Naive thymus-derived CD4-positive, alpha-beta T cell (primary cell): ENCODE measurements around the gene ATP8B4. TPM values are rescaled to one million over a fixed set of nuclear protein-coding genes. Genes with fewer than 3 reads are reported as not detected.

Experiments used
- ATAC-seq: fragments of 150-1000 bp; cut with Tn5 transposase; 2 replicates; pipeline ENCODE4 v1.10.0; 2021; ENCODE audit warnings: mild to moderate bottlenecking, moderate library complexity
- CTCF ChIA-PET: fragments of 350-600 bp; sonication (Branson Sonifier 250); formaldehyde crosslinking; loops from one replicate; lab custom pipeline; 2021; ENCODE audit warnings: antibody characterized with exemption; lab: Charles Lee
- POLR2A ChIA-PET: fragments of 350-600 bp; sonication (Branson Sonifier 250); formaldehyde crosslinking; loops from one replicate; lab custom pipeline; 2021; ENCODE audit warnings: antibody characterized with exemption, inconsistent platforms; lab: Charles Lee
- DNase-seq, 9 donors: peaks; one replicate each; pipeline versions ENCODE4 v3.0.0 to v3.0.0-alpha.2; 2020 to 2022; ENCODE audit warnings: mixed read lengths in 1 of 9
- H3K27ac ChIP-seq: one replicate; pipeline ENCODE4 v1.7.0; 2013; ENCODE audit warnings: mild to moderate bottlenecking, low read depth, low read length, moderate library complexity
- H3K27me3 ChIP-seq, 2 donors: one replicate each; pipeline ENCODE4 v1.7.0; 2013; ENCODE audit warnings: low read length in 2 of 2, mild to moderate bottlenecking in 2 of 2, moderate library complexity in 2 of 2; ENCODE audit not compliant: control insufficient read depth in 2 of 2, insufficient read depth in 2 of 2
- H3K36me3 ChIP-seq, 3 experiments: 1 replicate in 2 of 3; 2 replicates in 1 of 3; pipeline ENCODE4 v1.7.0; 2013; ENCODE audit warnings: low read length in 3 of 3, mild to moderate bottlenecking in 3 of 3, moderate library complexity in 1 of 3; ENCODE audit not compliant: insufficient read depth in 3 of 3, control insufficient read depth in 2 of 3
- H3K4me1 ChIP-seq, 2 donors: one replicate each; pipeline ENCODE4 v1.7.0; 2013; ENCODE audit warnings: low read length in 2 of 2, mild to moderate bottlenecking in 2 of 2, moderate library complexity in 1 of 2; ENCODE audit not compliant: control insufficient read depth in 2 of 2, insufficient read depth in 2 of 2
- H3K4me3 ChIP-seq: 2 replicates; pipeline ENCODE4 v1.7.0; 2013; ENCODE audit warnings: mild to moderate bottlenecking, low read length
- H3K9me3 ChIP-seq, 3 experiments: 1 replicate in 2 of 3; 2 replicates in 1 of 3; pipeline ENCODE4 v1.7.0; 2013; ENCODE audit warnings: low read length in 3 of 3; ENCODE audit not compliant: control insufficient read depth in 2 of 3
- H3K27ac Mint-ChIP-seq, 9 donors: one replicate each; pipeline ENCODE4 v1.8.0; 2020 to 2022; ENCODE audit warnings: mixed read lengths in 9 of 9, mild to moderate bottlenecking in 8 of 9, moderate library complexity in 5 of 9, inconsistent platforms in 2 of 9
- H3K27me3 Mint-ChIP-seq, 5 donors: one replicate each; pipeline ENCODE4 v1.8.0; 2021 to 2022; ENCODE audit warnings: mixed read lengths in 5 of 5, mild to moderate bottlenecking in 1 of 5
- H3K36me3 Mint-ChIP-seq, 5 donors: one replicate each; pipeline ENCODE4 v1.8.0; 2020 to 2022; ENCODE audit warnings: mixed read lengths in 5 of 5, mild to moderate bottlenecking in 3 of 5, inconsistent platforms in 1 of 5
- H3K4me1 Mint-ChIP-seq, 7 donors: one replicate each; pipeline ENCODE4 v1.8.0; 2020 to 2022; ENCODE audit warnings: mixed read lengths in 7 of 7, mild to moderate bottlenecking in 3 of 7, inconsistent platforms in 1 of 7
- H3K4me3 Mint-ChIP-seq, 10 donors: one replicate each; pipeline ENCODE4 v1.8.0; 2020 to 2022; ENCODE audit warnings: mild to moderate bottlenecking in 10 of 10, mixed read lengths in 10 of 10, moderate library complexity in 6 of 10, inconsistent platforms in 2 of 10
- H3K9me3 Mint-ChIP-seq, 11 donors: one replicate each; pipeline ENCODE4 v1.8.0; 2020 to 2022; ENCODE audit warnings: mixed read lengths in 11 of 11, mild to moderate bottlenecking in 4 of 11, inconsistent platforms in 1 of 11, moderate library complexity in 1 of 11
- intact Hi-C, 2 donors: fragments of 100-400 bp; cut with micrococcal nuclease; formaldehyde crosslinking; loops; one replicate each; pipeline ENCODE4 v1.15.1; 2023
- polyA plus RNA-seq, 2 donors: library from polyadenylated mRNA; unstranded; fragments of 300-500 nt; fragmentation: Illumina TruSeq; gene quantifications; one replicate each; pipeline ENCODE4 v1.2.3, GENCODE V29; 2021
- total RNA-seq, 6 experiments: library from RNA in 5 of 6; stranded (reverse) in 5 of 6; gene quantifications; 1 replicate in 5 of 6; 2 replicates in 1 of 6; pipeline ENCODE4 v1.2.3 and lab custom pipeline; 2021 to 2026

ATP8B4 gene
- total and polyA plus RNA-seq, 7 experiments from 2014 or later, result 0.92 to 24.3 (median 5.0) TPM; not detected in 2

DNA sequence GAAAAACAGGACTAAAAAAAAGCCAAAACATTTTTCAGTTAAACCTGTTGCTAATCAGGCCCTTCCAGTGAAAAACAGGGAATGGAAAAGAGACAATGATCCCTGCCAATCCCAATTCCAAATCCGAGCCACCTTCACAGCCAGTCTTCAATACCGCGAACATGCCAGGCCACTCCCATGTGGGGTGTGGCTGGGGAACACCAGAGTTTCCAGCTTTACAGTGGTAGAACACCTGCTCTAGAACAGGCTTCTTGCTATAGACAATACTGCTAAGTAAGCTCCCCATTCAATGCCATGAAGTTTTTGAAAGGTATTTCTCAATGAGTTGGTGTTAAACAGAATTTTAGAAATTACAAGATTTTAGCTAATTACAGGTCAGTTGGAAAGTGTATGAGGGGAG is 228.3 kb downstream of the ATP8B4 start:
- H3K9me3 ChIP-seq, result no peaks in the 10 kb centered on the region
- H3K4me1 ChIP-seq, result no peaks in the 10 kb centered on the region
- ChIA-PET CTCF (no interaction called here), POLR2A (interaction anchor here (0.6 kb wide), 1 partner anchor 1198 kb away, joined by 3 read pairs; no protein-coding TSS in a partner anchor)
- intact Hi-C loops, result no loop called here
- H3K9me3 Mint-ChIP-seq, result no peaks in the 10 kb centered on the region
- no peak overlapping the region for H3K4me3 ChIP-seq
- no peaks in the 10 kb centered on the region for H3K36me3 ChIP-seq
- H3K4me3 Mint-ChIP-seq, result no peak overlapping the region
- H3K27ac Mint-ChIP-seq, result no peak overlapping the region
- peaks cover 0 to 13% (median 0%) of the 10 kb centered on the region in 5 donors for H3K36me3 Mint-ChIP-seq
- ATAC-seq, result no peak
- no peaks in the 10 kb centered on the region for H3K27me3 ChIP-seq
- H3K4me1 Mint-ChIP-seq, result no peaks in the 10 kb centered on the region
- DNase-seq, result no peak
- H3K27ac ChIP-seq, result no peak overlapping the region
- peaks cover 0 to 19% (median 0%) of the 10 kb centered on the region in 5 donors for H3K27me3 Mint-ChIP-seq

DNA sequence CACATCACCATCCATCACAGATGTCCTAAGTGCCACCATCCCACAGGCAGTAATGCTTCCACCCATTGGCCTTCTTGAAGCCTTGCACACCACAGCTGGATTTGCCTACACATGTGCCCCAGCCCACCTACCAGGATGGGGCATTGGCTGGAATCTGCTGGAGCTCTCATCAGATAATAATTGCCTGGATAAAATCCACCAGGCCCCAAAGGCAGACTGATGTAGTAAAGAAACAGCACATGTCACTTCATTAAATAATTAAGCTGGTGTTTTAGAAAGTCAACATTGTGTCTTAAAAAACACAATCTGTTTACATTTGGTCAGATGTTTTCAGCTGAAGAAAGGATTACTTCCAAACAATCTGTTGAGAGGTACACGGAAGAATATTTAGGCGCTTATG is 229.5 kb downstream of the ATP8B4 start:
- intact Hi-C loops, result no loop called here
- no peaks in the 10 kb centered on the region for H3K36me3 ChIP-seq
- H3K4me3 Mint-ChIP-seq, result no peak overlapping the region
- H3K4me1 Mint-ChIP-seq, result no peaks in the 10 kb centered on the region
- no peak overlapping the region for H3K27ac ChIP-seq
- ChIA-PET CTCF (interaction anchor here (0.7 kb wide), 1 partner anchor 418 kb away, joined by 5 read pairs; no protein-coding TSS in a partner anchor), POLR2A (no interaction called here)
- H3K4me3 ChIP-seq, result no peak overlapping the region
- H3K27ac Mint-ChIP-seq, result no peak overlapping the region
- no peaks in the 10 kb centered on the region for H3K9me3 ChIP-seq
- peaks cover 0 to 21% (median 0%) of the 10 kb centered on the region in 5 donors for H3K27me3 Mint-ChIP-seq
- no peaks in the 10 kb centered on the region for H3K4me1 ChIP-seq
- peaks cover 0 to 13% (median 0%) of the 10 kb centered on the region in 5 donors for H3K36me3 Mint-ChIP-seq
- no peak for DNase-seq
- no peaks in the 10 kb centered on the region for H3K9me3 Mint-ChIP-seq
- ATAC-seq, result no peak
- no peaks in the 10 kb centered on the region for H3K27me3 ChIP-seq

DNA sequence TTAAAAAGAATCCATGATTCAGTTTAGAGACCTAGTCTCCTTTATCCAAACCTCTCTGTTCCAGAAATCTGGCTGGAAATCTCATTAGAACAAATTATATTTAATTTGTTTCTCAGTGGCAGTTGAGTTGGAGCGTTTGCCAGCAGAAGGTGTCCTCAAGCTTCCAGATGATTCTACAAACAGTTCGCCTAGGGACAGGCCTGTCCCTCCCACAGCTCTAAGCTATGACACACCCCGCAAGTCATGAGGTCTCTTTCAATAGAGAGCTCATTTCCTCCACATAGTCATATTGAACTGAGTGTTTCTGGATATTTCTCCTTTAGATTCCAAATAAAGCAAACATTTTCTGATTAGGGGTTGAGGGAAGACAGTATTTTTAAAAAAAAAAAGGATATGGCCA is 230.3 kb downstream of the ATP8B4 start:
- Mint-ChIP-seq H3K4me3 (no peak overlapping the region), H3K27me3 (peaks cover 0 to 19% (median 0%) of the 10 kb centered on the region in 5 donors), H3K9me3 (no peaks in the 10 kb centered on the region), H3K27ac (no peak overlapping the region), H3K4me1 (no peaks in the 10 kb centered on the region), H3K36me3 (peaks cover 0 to 10% (median 0%) of the 10 kb centered on the region in 5 donors)
- Histone ChIP-seq H3K27me3 (no peaks in the 10 kb centered on the region), H3K36me3 (no peaks in the 10 kb centered on the region), H3K9me3 (no peaks in the 10 kb centered on the region), H3K4me3 (no peak overlapping the region), H3K27ac (no peak overlapping the region), H3K4me1 (no peaks in the 10 kb centered on the region)
- DNase-seq (no peak), ATAC-seq (no peak)
- intact Hi-C loops, result no loop called here
- ChIA-PET CTCF (interaction anchor here (0.7 kb wide), 1 partner anchor 417 kb away, joined by 5 read pairs; no protein-coding TSS in a partner anchor), POLR2A (no interaction called here)

DNA sequence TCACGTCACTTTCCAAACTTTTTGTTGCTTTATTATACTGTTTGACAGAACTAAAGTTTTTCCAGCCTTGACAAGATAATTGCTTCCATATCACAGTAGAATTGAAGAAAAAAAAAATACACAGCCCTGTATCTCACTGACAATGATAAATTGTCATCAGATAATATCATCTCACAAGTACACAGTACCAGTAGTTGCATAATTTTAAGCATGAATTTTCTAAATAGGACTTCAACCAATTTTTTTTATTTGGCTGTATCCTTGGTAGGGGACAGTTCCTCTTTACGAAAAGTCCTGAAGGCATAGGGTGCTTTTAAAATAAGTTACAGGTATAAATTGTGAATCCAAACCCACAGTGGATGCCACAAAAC is 230.7 kb downstream of the ATP8B4 start:
- Mint-ChIP-seq H3K27ac (no peak overlapping the region), H3K36me3 (peaks cover 0 to 10% (median 0%) of the 10 kb centered on the region in 5 donors), H3K4me3 (no peak overlapping the region), H3K9me3 (no peaks in the 10 kb centered on the region), H3K4me1 (no peaks in the 10 kb centered on the region), H3K27me3 (peaks cover 0 to 19% (median 0%) of the 10 kb centered on the region in 5 donors)
- intact Hi-C loops, result no loop called here
- Histone ChIP-seq H3K27me3 (no peaks in the 10 kb centered on the region), H3K4me1 (no peaks in the 10 kb centered on the region), H3K9me3 (no peaks in the 10 kb centered on the region), H3K27ac (no peak overlapping the region), H3K4me3 (no peak overlapping the region), H3K36me3 (no peaks in the 10 kb centered on the region)
- ATAC-seq, result no peak
- ChIA-PET POLR2A (no interaction called here), CTCF (no interaction called here)
- no peak for DNase-seq

DNA sequence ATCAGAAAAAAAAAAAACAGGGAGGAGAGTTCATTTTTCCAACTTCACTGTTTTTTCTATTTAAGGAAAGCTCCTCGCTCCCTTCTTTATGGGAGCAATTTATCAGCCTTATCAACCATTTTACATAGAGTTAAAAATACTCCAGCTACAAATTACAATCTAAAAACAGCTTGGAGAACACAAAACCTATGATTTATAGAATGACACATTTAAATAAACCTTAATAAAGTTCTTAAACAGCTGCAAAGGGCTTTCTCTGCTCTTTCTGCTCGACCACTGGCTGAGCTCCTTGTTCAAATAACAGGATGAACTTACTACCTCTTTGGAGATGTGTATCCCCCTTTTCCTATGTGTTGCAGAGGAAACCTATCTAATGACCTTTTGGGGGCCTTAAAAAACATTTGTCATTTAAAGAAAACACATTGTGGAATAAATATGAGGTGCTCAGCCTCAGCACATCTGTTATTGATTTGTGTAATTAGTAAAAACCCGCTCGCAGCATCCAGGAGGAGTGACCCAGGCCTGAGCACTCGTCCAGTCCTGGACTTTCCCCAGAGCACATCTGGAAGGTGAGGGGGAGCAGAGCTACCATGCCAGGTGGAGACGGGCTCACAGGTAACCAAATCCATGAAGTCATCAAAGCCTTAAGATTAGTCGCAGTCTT is 231.2 kb downstream of the ATP8B4 start:
- H3K36me3 ChIP-seq, result no peaks in the 10 kb centered on the region
- CTCF ChIA-PET, result no interaction called here

DNA sequence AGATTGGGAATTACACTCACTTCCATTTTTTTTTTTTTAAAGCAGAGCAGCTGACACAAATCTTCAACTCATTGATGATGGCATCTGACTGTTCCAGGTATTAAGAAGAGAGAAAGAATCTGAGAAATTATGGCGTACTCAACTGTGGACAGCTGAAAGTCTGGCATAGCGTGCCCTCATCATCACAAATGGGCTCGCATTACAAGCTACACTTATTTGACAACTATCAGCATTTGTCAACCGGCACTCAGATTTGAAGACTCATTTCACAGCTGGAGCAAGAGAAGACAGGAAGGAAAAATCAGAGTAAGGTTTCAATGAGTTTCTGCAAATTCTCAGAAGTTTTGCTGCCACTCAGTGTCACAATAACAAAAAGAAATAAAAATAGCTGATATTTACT is 235.9 kb downstream of the ATP8B4 start:
- peaks cover 0 to 2% (median 0%) of the 10 kb centered on the region in 5 donors for H3K36me3 Mint-ChIP-seq
- intact Hi-C loops, result no loop called here
- Histone ChIP-seq H3K27me3 (no peaks in the 10 kb centered on the region), H3K27ac (no peak overlapping the region), H3K4me3 (no peak overlapping the region), H3K4me1 (no peaks in the 10 kb centered on the region), H3K9me3 (no peaks in the 10 kb centered on the region), H3K36me3 (no peaks in the 10 kb centered on the region)
- ATAC-seq, result no peak
- H3K4me1 Mint-ChIP-seq, result peaks cover 0 to 3% (median 0%) of the 10 kb centered on the region in 7 donors
- H3K4me3 Mint-ChIP-seq, result no peak overlapping the region
- peaks cover 0 to 8% (median 0%) of the 10 kb centered on the region in 5 donors for H3K27me3 Mint-ChIP-seq
- H3K9me3 Mint-ChIP-seq, result no peaks in the 10 kb centered on the region
- POLR2A ChIA-PET, result no interaction called here
- DNase-seq, result no peak
- H3K27ac Mint-ChIP-seq, result no peak overlapping the region
- CTCF ChIA-PET, result interaction anchor here (0.7 kb wide), 1 partner anchor 191 kb away, joined by 3 read pairs; no protein-coding TSS in a partner anchor

More for the DNA sequence above, 231.2 kb downstream of the ATP8B4 start:
- H3K9me3 Mint-ChIP-seq, result no peaks in the 10 kb centered on the region
- H3K4me3 ChIP-seq, result no peak overlapping the region
- H3K27ac Mint-ChIP-seq, result no peak overlapping the region
- H3K4me1 ChIP-seq, result no peaks in the 10 kb centered on the region
- H3K4me1 Mint-ChIP-seq, result no peaks in the 10 kb centered on the region
- peaks cover 0 to 12% (median 0%) of the 10 kb centered on the region in 5 donors for H3K36me3 Mint-ChIP-seq
- no peaks in the 10 kb centered on the region for H3K9me3 ChIP-seq
- POLR2A ChIA-PET, result no interaction called here
- ATAC-seq (no peak), DNase-seq (no peak)
- H3K27ac ChIP-seq, result no peak overlapping the region
- intact Hi-C loops, result no loop called here
- H3K27me3 ChIP-seq, result no peaks in the 10 kb centered on the region
- peaks cover 0 to 19% (median 0%) of the 10 kb centered on the region in 5 donors for H3K27me3 Mint-ChIP-seq
- H3K4me3 Mint-ChIP-seq, result no peak overlapping the region

DNA sequence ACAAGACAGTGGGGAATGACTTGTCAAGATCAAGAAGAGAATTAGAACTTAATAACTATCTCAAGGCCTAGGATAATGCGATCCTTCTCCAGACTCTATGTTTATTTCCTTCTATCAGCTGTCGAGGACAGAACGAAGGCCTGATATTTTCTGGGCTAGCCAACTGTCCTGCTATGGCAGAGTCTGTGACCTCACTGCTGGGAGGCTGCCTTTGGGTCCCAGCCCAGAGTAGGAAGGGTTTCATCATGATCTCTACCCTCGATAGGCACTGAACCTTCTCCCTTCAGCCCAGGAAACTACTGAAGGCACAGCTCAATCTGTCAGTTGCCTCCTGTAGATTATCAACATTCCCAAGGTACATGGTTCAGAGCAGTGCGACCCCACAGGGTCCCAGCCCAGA is 237.2 kb downstream of the ATP8B4 start:
- Mint-ChIP-seq H3K4me3 (no peak overlapping the region), H3K9me3 (no peaks in the 10 kb centered on the region), H3K4me1 (peaks cover 0 to 3% (median 0%) of the 10 kb centered on the region in 7 donors), H3K27ac (no peak overlapping the region), H3K36me3 (peaks cover 0 to 2% (median 0%) of the 10 kb centered on the region in 5 donors), H3K27me3 (peaks cover 0 to 8% (median 0%) of the 10 kb centered on the region in 5 donors)
- ChIA-PET CTCF (no interaction called here), POLR2A (no interaction called here)
- Histone ChIP-seq H3K4me1 (no peaks in the 10 kb centered on the region), H3K27me3 (no peaks in the 10 kb centered on the region), H3K4me3 (no peak overlapping the region), H3K36me3 (no peaks in the 10 kb centered on the region), H3K9me3 (no peaks in the 10 kb centered on the region), H3K27ac (no peak overlapping the region)
- intact Hi-C loops, result no loop called here
- DNase-seq (no peak), ATAC-seq (no peak)
